GM18858 (cell line): ENCODE measurements around the gene PJA2.
A peak's percentile ranks its signal among the peaks of the same experiment; 100 is the strongest.
"Not testable (repeated sequence)": the region's sequence is repeated elsewhere in the genome, so short reads cannot be mapped to it uniquely, and the experiment has no call there.

Experiments used
- ATAC-seq: cut with Tn5 transposase; IDR thresholded peaks from one replicate; pipeline ENCODE4 v1.9.1; 2021; ENCODE audit not compliant: unreplicated experiment

The PJA2 gene

GRCh38 chr5:109409844-109410388 is at the start of gene PJA2:
Gene PJA2, minus strand, starts transcription at chr5:109409974. Its CDS starts 26,541 bp downstream, at chr5:109383433.
- ATAC-seq: peak; percentile 84

- peak; percentile 100 for ATAC-seq
Measured at GRCh38 chr5:109455598-109456096, 45.9 kb upstream of the PJA2 start.

DNA sequence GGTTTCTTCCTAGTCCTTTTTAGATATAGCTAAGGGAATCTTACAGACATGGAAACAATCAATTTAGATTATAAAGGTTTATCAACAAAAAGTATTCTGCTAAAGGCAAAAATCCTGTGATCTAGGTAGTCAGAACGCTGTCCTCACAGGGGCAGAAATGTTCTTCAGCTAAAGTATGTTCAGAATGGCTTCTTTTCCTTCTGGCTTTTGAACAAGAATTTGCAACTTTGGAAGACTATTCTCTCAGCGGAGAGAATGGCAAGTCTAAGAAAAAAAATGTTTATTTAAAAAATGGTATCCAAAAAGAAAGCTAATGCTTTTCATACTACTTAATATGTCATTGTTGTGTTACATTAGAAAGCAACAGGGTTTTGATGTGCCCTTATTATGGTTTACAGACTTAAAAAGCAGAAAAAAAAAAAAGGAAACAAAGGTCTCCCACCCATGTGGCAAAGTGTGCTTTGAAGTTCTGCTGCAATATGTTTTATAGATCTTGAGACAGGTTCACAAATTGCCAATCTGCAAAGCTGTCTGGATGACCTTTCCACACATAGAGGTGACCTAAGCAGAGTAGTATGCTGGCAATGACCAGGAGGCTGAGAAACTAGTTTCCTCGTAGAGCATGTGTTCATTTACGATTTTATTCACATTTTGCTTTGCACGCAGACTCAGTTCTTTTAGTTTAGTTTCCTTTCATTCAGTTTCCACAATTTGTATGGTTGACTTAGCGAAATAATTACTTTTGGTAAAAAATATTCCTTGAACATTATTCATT is 45.1 kb upstream of the PJA2 start:
- ATAC-seq: no peak

DNA sequence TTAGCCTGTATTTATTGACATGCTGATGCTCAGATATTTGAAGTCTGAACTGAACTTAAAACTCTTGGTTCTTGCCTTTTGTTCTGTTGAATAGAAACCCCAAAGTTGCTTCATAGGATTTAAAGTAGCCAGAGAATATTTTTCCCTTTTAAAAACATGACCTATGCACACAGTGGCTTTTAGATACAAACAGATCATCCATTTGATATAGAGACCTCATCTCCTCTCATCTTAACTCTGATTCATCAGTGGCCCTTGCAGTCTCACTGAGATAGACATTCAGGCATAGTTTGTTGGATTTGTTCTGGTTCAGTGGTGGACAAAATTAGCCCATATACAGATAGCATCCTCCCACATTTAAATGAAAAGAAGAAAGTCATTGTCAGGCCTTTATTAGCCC is 43.5 kb upstream of the PJA2 start:
- no peak for ATAC-seq

DNA sequence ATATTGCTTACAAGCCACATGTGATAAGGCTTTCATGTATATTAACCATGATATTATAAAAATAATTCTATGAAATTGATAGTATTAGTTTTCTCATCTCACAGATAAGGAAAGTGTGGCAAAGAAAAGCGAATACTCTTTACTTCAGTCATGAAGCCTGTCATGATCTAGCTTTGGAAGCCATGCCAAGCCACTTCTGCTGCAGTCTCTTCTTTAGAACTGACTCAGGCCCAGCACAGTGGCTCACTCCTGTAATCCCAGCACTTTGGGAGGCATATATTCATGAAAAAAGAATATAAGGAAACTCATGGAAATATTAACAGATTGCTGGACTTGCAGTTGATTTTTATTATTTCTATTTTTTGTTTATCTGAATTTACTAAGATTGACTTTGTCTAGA is 42.9 kb upstream of the PJA2 start:
- ATAC-seq: no peak

- ATAC-seq: no peak
Measured at GRCh38 chr5:109451146-109451545, 41.4 kb upstream of the PJA2 start.

DNA sequence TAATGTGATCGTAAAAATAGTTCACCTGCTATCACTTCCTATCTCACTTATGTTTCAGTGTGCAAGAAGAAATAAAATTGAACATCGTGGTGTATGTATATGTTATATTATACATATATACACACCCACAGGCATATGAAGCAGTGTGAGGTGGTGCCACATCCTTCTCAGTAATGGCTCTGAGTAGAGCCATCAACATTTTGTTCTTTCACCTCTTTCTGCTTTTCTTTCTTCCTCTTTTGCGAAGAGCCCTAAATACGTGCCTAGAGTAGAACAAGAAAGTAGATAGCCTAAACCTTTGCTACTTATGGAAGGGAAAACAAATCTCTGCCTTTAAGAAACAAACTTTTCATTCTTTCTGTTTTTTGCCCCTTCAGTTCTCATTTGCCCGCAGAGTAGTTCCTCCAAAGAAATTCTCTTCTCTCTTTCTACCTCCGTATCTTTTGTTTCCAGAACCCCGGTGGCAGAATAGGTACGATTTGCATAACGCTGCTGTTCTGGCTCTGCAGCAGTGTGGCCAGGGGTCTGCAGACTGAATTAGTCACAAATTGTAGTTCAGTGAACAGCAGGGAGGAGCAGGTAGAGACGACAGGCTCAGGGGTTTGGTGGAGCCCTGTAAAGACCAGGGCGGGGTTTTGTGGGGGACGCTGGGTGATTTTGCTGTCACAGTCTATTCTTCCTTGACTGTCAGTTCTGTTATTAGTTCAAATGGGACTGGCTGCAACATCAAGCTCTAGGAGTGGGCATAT is 40.5 kb upstream of the PJA2 start:
- peak; percentile 57 for ATAC-seq

- no peak for ATAC-seq
Measured at GRCh38 chr5:109448838-109449237, 39.1 kb upstream of the PJA2 start.

DNA sequence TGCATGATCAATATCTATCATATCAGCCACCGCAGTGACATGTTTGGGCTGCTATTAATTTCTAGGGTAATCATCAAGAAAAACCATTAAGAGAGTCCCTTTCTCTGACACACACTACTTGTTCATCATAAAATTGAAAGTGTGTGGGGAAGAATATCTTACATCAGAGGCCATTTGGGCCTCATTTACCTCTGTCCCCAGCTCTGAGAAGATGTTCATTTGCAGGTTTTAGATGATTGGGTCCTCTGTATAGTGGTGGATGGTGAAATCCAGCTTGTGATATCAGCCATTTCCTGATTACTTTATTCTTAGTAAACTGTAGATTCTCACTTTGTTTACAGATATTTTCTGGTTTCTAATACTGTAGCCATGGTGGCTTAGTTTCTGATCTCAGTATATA is 29.8 kb upstream of the PJA2 start:
- ATAC-seq: no peak

DNA sequence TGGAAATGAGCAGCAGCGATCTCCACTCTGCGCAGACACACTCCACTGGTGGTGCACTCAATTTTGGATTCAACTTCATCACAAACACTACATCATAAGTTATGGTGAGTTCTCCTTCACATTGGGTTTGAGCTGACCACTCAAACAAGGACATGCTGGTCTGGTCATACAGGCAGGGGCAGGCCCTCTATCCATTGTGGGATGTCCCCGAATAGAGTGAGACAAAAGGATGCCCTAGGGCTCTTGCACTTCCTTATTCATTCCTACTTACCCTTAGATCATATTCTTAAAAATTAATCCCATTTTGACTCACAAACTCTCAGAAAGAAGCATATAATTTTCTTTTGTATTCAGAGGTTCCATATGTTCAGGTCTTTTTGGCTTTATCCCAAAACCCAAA is 16.3 kb upstream of the PJA2 start:
- ATAC-seq: no peak

- not testable (repeated sequence) for ATAC-seq
Measured at GRCh38 chr5:109425521-109425920, 15.7 kb upstream of the PJA2 start.

DNA sequence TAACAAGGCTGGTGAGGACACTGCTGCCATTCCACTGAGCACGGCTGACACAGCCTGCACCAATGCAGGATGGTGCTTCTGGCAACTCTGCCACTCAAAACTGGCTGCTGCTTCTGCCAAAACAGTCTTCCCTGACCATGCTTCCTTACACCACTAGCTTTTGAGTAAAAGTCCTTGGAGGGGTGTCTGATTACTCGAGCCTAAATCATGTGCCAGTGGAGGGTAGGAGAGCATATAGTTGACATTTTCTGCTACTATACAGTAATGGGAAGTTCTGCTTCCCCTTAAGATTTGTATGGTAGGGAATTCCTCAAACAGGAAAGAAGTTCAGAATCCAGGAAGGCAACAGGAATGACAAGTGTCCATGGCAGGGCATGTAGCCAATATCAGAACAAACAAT is 12.2 kb upstream of the PJA2 start:
- ATAC-seq: no peak

- ATAC-seq: no peak
Measured at GRCh38 chr5:109418712-109419352, 9.1 kb upstream of the PJA2 start.

DNA sequence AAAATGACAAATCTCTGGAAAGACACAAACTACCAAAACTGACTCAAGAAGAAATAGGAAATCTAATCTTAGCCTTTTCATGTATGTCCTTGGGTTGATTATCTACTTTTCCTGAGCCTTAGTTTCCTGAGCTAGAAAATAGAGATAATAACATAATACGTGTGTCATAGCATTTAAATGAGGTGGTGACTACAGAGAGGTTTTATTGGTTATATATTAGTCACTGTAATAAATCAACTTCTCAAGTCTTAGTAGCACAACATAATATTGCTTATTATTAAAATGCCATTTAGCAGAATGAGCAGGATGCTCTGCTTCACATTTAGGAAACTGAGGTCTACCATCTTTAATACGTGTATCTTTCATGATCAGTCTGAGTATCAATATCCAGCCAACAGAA is 7.1 kb upstream of the PJA2 start:
- no peak for ATAC-seq

DNA sequence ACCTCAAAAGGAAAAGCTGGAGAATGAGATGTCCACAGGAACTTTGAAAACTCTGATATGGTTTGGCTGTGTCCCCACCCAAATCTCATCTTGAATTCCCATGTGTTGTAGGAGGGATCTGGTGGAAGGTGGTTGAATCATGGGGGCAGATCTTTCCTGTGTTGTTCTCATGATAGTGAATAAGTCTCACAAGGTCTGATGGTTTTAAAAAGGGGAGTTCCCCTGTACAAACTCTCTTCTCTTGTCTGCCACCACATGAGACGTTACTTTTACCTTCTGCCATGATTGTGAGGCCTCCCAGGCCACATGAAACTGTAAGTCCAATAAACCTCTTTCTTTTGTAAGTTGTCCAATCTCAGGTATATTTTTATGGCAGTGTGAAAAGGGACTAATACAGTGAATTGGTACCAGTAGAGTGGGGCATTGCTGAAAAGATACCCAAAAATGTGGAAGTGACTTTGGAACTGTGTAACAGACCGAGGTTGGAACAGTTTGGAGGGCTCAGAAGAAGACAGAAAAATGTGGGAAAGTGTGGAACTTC is 4.2 kb upstream of the PJA2 start:
- not testable (repeated sequence) for ATAC-seq

GRCh38 chr5:109413458-109413857 is 3.7 kb upstream of the PJA2 start:
- no peak for ATAC-seq

- ATAC-seq: no peak
Measured at GRCh38 chr5:109412981-109413402, 3.2 kb upstream of the PJA2 start.

DNA sequence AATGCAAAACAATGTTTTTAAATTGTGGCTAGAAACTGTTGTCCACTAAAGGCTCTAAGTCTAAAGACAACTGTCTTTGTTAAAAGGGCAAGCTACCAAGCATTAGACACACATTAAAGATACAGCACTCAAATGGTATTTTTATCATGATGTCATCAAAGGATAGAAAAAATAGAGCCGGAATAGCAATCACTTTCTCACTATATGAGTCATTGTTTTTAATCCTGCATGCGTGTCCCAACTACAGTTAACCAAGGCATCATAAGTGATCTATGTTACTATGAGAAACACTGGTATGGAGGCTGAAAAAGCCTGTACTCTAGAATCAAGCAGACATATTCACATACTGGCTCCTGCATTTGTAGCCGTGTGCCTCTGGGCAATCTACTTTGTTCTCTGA is 1.9 kb upstream of the PJA2 start:
- ATAC-seq: no peak

- no peak for ATAC-seq
Measured at GRCh38 chr5:109411149-109411514, 1.4 kb upstream of the PJA2 start.

DNA sequence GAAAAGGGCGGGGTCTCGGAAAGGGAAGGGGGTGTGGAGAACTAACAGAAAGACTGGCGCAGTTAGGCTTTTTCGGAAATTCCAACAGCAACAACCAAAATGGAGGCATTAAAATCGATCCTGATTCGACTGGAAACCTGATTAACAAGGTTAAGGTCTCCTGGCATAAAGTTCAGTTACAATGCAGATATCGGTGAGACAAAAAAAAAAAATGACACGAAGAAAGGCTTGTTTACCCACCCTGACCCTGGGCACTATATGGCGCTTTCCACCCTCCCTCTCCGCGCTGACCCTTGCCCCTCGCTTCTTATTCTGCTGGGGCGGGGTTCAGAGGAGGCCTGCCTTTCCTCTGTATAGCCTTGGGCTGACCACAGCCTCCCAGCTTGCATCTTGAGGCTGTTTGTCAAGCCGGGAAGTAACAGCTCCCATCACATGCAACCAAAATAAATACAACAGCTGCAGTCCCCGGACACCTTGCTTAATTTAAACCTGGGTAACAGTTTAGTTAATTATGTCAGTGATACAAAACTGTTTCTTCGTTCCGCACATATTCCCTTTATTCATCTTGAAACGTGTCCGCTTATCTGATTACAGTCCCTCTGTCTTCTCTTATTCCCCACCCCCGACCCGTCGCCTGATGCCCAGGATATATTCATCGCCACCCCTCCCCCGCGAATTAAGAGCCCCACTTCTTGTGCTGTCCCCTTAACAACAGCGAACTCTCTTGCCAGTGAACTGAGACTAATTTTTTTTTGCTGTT is 795 bp upstream of the PJA2 start:
- no peak for ATAC-seq
